HG02623 (cell line): Measurements from ENCODE around the gene MXRA8.
A peak's percentile ranks its signal among the peaks of the same experiment; 100 is the strongest.

Experiments
- ATAC-seq: cut with Tn5 transposase; IDR thresholded peaks from one replicate; pipeline ENCODE4 v1.9.1; 2021; ENCODE audit warnings: moderate library complexity; ENCODE audit not compliant: unreplicated experiment

Gene MXRA8

GRCh38 chr1:1310476-1311053 lies 47.8 kb downstream of the MXRA8 start:
- ATAC-seq, result no peak

GRCh38 chr1:1310109-1310385 lies 48.3 kb downstream of the MXRA8 start:
- no peak for ATAC-seq

- ATAC-seq, result no peak
Measured at GRCh38 chr1:1309251-1310108, 48.9 kb downstream of the MXRA8 start.

- ATAC-seq, result no peak
Measured at GRCh38 chr1:1308756-1309250, 49.6 kb downstream of the MXRA8 start.

GRCh38 chr1:1307923-1308755 lies 50.2 kb downstream of the MXRA8 start, which contains the start of the genes ACAP3 and PUSL1:
ACAP3 (minus strand) TSS chr1:1307930; CDS start chr1:1307815, 115 bp downstream.
PUSL1 (plus strand) TSS chr1:1308597; CDS start chr1:1308644, 47 bp downstream.
- ATAC-seq, result peak; percentile 51

DNA sequence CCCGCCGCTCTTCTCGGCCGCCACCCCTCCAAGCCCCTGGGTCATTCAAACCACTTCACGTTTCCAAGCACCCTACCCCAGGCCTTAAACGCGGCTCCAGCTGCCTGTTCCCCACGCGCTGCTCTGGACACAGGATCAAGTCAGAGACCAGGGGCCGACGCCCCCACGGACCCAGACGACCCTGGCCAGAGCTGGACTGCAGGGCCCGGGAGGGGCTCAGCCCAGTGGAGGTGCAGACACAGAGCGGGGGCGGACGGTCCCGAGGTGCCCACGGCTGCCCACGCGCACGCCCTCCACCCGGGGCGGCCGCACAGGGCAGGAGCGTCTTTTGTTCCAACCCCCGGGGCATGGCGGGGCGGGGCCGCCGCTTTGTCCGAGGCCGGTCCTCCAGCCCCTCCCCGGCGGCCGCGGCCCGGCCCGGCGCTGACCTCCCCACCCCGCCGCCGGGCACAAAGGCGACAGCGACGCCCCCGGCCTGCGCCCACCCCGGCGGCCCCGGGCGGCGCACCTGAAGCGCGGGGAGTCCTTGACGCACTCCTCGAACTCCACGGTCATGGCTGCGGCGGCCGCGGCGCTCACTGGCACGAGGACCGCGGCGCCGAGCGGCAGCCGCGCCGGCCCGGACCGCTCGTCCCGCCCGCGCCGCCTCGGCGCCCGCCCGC lies 51.0 kb downstream of the MXRA8 start:
- peak; percentile 14 for ATAC-seq

DNA sequence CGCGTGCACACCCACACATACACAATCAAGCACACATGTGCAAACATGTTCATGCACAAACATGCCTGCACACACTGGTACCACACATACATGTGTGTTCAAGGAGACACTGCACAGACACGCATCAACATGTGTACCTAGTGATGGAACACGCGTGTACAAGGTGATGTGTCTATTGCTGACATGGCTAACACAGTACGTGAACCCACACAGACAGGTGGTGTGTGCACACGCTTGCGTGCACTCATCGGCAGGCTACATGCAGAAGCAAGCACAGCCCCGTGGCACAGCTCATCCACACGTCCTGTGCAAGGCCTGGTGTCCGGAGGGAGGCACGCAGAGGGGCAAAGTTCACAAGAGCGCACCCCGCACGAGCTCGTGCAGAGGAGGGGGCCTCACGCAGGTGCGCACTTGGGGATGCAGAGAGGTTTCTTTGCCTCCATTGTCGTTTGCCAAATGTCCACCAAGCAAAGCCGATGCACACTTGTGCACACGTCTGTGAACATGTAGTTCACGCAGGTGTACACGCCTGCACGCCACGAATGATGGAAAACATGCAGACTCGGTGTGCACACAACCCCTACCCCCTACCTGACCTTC lies 51.6 kb downstream of the MXRA8 start:
- ATAC-seq, result no peak

DNA sequence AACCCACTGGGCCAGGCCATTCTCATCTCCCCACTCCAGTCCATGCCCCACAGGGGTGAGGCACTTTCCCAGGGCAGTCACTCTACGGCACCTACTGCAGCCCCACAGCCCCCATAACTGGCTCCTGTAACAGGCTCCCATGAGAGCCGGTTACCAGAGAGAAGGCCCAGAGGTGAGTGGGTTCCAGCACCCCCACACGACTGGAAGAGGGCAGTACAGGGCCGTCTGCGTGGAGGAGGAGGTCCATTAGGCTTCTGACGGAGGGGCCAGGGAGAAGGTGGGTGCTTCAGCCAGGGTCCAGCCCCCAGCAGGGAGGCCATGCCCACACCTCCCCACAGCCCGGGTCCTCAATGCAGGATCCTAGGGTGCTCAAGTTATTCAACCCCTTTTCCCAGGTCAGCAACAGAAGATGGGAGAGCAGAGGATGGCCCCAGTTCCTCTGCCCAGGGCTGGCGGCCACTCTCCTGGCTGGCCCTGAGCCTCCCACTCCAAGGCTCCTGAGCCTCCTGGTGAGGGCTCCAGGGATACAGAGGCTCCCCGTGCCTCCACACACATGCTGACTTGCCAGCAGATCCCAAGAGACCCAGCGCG lies 52.2 kb downstream of the MXRA8 start:
- no peak for ATAC-seq

GRCh38 chr1:1305300-1306069 lies 52.9 kb downstream of the MXRA8 start:
- no peak for ATAC-seq

DNA sequence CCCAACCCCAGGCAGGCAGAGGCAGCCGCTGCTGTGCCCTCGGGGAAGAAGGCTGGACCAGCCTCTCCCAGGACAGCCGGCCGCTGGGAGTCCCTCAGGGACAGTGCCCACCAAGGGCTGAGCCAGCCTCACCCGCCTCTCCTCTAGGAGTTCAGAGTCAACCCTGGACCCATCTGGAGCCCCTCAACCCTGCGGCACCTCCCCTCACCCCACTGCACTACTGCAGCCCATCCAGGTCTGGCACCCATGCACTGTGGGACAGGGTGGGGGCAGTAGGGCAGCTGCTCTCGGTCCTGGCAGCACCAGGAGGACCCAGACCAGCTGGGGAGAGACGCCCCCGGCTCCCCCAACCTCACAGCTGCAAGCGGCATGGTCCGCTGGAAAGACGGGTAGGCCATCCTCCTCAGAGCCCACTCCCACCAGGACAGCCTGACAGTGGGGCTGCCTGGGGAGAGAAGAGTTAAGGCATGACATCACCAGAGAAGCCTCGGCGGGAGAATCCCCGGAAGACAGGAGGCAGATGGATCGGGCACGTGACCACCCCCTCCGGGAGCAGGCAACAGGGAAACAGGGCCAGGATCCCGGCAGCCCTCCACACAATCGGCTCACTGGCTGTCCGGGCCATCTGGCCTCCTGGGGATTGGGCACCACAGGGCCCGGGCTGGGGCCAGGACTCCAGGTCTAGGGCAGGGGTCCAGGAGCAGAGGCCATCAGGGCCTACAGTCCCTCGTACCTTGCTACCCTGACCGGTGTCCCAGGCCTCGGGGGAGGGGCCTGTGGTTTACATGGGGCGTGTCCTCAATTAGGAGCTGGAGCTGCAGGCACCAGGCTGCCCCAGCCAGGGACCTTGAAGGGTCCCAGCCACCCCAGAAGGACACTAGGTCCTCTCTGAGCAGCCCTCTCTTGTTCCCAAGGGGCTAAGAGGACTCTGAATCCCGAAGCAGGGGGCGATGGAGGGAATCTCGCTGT lies 53.7 kb downstream of the MXRA8 start:
- no peak for ATAC-seq

DNA sequence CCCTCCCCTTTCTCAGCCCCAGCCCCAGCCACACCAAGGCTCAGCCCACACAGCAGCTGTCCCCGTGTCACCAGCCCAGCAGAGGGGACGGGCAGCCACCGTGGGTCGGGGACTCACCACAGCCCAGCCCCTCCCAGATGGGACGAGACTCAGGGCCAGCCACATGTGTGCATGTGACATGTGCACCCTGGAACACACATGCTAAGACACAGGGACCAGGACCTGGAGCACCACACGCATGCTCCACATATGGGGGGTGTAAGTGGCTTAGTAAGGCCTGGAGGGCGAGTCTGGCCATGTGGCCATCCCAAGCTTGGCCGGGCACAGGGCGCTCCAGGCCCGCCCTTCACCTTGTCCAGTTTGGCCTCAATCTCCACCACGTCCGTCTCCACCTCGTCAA lies 54.6 kb downstream of the MXRA8 start:
- no peak for ATAC-seq

DNA sequence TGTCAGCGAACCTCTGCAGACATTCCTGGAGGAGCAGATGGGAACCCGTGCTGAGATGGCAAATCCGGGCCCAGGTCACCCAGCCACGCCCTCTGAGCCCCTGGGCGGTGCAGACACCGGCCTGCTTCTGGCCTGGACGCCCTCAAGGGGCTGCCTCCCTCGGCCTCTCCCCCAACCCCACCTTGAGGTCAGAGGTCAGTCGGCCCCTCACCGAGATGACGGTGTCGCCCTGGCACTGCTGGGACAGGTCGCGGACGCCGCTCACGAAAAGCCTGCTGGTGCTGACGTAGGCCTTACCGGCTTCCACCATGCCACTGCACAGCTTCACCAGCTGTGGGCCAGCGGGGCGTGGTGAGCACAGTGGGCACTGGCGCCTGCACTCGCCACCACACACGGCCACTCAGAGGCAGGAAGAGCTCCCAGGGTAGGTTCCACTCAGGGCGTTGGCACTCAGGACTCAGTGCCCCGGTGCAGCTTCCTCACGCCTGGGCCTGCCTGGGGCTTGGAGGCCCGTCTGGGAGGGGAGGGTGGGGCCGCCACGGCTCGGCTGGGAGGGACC lies 55.3 kb downstream of the MXRA8 start:
- no peak for ATAC-seq
